Measurements from ENCODE around the gene NPLOC4. TPM values are rescaled to one million over a fixed set of nuclear protein-coding genes. Genes with fewer than 3 reads are reported as not detected.
A peak's percentile ranks its signal among the peaks of the same experiment; 100 is the strongest.

Gene NPLOC4
- total RNA-seq, 1 donor from 2014 or later: 137 TPM

DNA sequence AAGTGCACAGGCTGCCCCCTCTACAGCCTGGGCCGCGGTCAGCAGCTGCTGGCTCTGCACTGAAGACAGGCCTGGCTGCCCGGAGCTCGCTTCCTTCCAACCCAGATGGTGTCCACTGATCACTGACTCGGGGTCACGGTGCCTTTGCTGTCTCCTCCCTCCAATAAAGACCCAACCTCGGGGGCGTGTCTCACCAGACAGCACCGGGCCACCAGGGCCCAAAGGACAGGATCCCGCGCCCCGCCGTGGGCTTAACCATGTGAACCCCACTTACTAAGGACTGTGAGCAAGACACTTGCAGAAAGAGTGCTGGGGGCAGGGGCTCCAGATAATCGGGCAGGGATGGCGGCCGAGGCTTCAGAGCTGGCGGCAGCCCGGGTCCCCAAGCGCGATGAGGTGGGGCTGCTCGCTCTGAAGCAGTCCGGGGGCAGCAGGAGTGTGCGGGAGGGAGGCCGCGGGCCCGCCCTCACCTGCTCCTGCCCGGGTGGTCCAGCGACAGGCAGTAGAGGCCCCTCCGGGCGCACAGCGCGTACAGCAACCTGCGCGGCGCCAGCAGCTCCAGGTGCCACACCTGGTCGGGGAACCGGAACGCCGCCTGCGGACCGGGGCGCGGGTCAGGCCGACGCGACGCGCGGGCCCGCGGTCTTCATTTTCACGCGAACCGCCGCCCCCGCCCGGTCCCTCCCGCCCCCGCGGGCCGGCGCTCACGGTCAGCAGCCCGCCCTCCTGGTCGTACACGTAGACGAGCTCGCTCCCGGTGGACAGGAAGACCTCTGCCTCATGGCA lies 85.3 kb downstream of the NPLOC4 start:
- peaks cover 13% of the 10 kb centered on the region for H3K27me3 Mint-ChIP-seq (ENCODE audit: unreplicated experiment)
- H3K4me3 Mint-ChIP-seq (ENCODE audit: unreplicated experiment): peak overlapping the region; percentile 92
- H3K4me1 Mint-ChIP-seq (ENCODE audit: low read depth, unreplicated experiment): peaks cover 10% of the 10 kb centered on the region
- peak overlapping the region; percentile 76 for H3K27ac Mint-ChIP-seq (ENCODE audit: unreplicated experiment)
- H3K9me3 Mint-ChIP-seq (ENCODE audit: unreplicated experiment): peaks cover 14% of the 10 kb centered on the region
- H3K36me3 Mint-ChIP-seq (ENCODE audit: unreplicated experiment): no peaks in the 10 kb centered on the region
- TF ChIP-seq CTCF (IDR thresholded peaks at IDR 0.05; ENCODE audit: partially characterized antibody, unreplicated experiment): no peak
- DNase-seq: peak; percentile 62

DNA sequence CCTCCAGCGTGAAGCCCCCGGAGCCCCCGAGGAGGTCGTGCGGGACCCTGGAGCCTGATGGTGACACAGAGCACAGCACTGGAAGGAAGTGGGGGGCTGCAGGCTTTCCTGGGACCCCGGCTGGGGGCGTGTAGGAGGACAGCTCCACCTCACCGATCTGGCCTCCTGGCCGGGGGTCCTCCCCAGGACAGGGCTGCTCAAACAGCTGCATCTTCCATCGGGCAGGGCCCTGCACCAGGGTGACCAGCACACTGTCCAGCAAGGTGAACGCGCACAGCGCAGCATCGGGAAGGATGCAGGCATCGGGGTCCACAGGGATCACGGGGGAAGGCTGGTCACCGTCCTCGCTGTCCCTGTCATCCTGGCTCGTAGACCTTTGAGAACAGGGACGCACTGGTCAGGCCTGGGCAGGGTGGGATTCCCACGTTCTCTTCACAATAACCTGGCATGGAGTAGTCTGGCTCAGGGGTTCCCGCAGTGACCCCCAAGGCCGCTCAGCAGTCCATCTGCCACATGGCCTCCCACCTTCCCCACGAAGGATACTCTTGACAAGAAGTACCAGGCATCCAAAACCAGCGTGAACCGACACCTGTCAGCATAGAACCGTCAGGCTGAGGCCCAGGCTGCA lies 86.0 kb downstream of the NPLOC4 start:
- Mint-ChIP-seq H3K9me3 (ENCODE audit: unreplicated experiment) (peaks cover 14% of the 10 kb centered on the region), H3K4me1 (ENCODE audit: low read depth, unreplicated experiment) (peaks cover 10% of the 10 kb centered on the region), H3K36me3 (ENCODE audit: unreplicated experiment) (no peaks in the 10 kb centered on the region), H3K4me3 (ENCODE audit: unreplicated experiment) (peak overlapping the region; percentile 92), H3K27ac (ENCODE audit: unreplicated experiment) (peak overlapping the region; percentile 76), H3K27me3 (ENCODE audit: unreplicated experiment) (peaks cover 13% of the 10 kb centered on the region)
- DNase-seq: no peak
- no peak for TF ChIP-seq CTCF (IDR thresholded peaks at IDR 0.05; ENCODE audit: partially characterized antibody, unreplicated experiment)

DNA sequence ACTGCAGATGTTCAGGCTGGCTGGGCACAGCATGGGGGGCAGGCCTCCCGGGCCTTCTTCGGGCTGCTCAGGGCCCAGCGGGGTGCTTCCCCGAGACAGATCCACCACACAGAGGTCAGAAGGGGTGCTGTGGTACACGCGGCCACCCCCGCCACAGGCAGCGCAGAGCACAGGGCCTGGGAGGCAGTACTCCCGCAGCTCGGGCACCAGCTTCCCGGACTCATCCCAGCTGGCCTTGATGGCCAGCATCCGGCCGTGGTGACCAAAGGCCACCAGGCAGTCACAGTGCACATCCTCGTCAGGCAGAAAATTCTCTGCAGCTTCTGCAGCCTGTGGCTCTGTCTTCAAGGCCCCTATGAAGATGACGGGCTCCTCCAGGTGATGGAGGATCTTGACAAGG lies 86.6 kb downstream of the NPLOC4 start:
- DNase-seq: no peak
- H3K27me3 Mint-ChIP-seq (ENCODE audit: unreplicated experiment): peaks cover 13% of the 10 kb centered on the region
- no peak for TF ChIP-seq CTCF (IDR thresholded peaks at IDR 0.05; ENCODE audit: partially characterized antibody, unreplicated experiment)
- H3K4me1 Mint-ChIP-seq (ENCODE audit: low read depth, unreplicated experiment): peaks cover 10% of the 10 kb centered on the region
- H3K9me3 Mint-ChIP-seq (ENCODE audit: unreplicated experiment): peaks cover 14% of the 10 kb centered on the region
- no peaks in the 10 kb centered on the region for H3K36me3 Mint-ChIP-seq (ENCODE audit: unreplicated experiment)
- H3K4me3 Mint-ChIP-seq (ENCODE audit: unreplicated experiment): peak overlapping the region; percentile 46
- no peak overlapping the region for H3K27ac Mint-ChIP-seq (ENCODE audit: unreplicated experiment)

GRCh38 chr17:81549826-81550225 lies 87.1 kb downstream of the NPLOC4 start:
- TF ChIP-seq CTCF (IDR thresholded peaks at IDR 0.05; ENCODE audit: partially characterized antibody, unreplicated experiment): no peak
- Mint-ChIP-seq H3K27ac (ENCODE audit: unreplicated experiment) (peak overlapping the region; percentile 48), H3K36me3 (ENCODE audit: unreplicated experiment) (no peaks in the 10 kb centered on the region), H3K4me1 (ENCODE audit: low read depth, unreplicated experiment) (peaks cover 10% of the 10 kb centered on the region), H3K27me3 (ENCODE audit: unreplicated experiment) (peaks cover 13% of the 10 kb centered on the region), H3K9me3 (ENCODE audit: unreplicated experiment) (peaks cover 14% of the 10 kb centered on the region), H3K4me3 (ENCODE audit: unreplicated experiment) (no peak overlapping the region)
- DNase-seq: no peak

DNA sequence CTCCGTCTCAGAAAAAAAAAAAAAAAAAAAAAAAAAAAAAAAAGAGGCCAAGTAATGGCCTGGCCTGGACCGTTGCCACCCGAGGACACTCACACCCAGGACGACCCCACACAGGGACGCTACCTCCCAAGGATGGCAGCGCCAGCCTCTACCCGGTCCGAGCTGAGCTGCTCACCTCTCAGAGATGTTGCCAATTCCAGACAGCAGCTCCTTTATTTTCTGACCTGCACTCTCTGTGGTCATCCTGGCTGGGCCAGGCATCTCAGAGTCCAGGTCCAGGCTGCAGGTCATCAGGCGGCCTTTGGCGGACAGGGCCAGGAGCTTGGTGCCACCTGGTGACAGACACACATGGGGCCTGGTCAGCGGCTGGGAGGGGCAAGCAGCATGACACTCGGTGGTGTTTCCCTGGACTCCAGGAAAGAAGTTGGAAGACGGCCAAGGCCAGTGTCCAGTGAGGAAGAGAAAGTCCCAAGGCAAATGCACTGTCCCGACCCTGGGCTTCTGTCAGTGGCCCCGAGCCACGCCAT lies 87.8 kb downstream of the NPLOC4 start:
- Mint-ChIP-seq H3K9me3 (ENCODE audit: unreplicated experiment) (peaks cover 14% of the 10 kb centered on the region), H3K36me3 (ENCODE audit: unreplicated experiment) (no peaks in the 10 kb centered on the region), H3K27ac (ENCODE audit: unreplicated experiment) (no peak overlapping the region), H3K27me3 (ENCODE audit: unreplicated experiment) (peaks cover 10% of the 10 kb centered on the region), H3K4me1 (ENCODE audit: low read depth, unreplicated experiment) (peaks cover 10% of the 10 kb centered on the region), H3K4me3 (ENCODE audit: unreplicated experiment) (no peak overlapping the region)
- TF ChIP-seq CTCF (IDR thresholded peaks at IDR 0.05; ENCODE audit: partially characterized antibody, unreplicated experiment): no peak
- DNase-seq: no peak
